Measurements from ENCODE around the gene IRX4. TPM values are rescaled to one million over a fixed set of nuclear protein-coding genes. Genes with fewer than 3 reads are reported as not detected.

Gene IRX4
- total RNA-seq, 8 experiments from 2014 or later, result 0.11 to 0.43 (median 0.24) TPM; not detected in 5

DNA sequence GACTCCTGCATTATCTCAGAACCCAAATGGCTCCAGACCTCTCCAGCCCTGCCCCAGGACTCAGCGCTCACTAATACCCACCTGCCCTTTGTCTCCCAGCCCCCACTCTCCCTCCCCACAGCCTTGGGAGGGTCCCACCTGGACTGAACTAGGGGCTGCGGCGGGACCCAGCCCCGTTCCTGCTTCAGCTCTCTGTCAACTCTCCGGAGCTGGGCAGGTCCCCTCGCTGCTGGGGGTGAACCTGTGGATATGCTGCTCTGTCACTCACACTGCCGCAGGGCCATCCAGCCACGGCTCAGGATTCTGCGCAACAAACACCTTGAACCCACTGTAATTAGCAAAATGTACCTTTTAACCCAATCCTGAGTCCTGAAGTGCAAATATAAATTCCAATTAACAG lies 44.7 kb downstream of the IRX4 start:
- in situ Hi-C loops (cut with MboI; ENCODE audit: low pct_unique_long_range_greater_than_20kb in 2 of 9, low sequenced_read_pairs in 9 of 9, unreplicated experiment in 9 of 9), result no loop called here
- Histone ChIP-seq H3K27ac (no peak overlapping the region), H3K4me1 (replicated peaks in 1 of 2) (peaks cover 36 to 51% of the 10 kb centered on the region in 2 donors), H3K4me3 (no peak overlapping the region)
- ATAC-seq (replicated peaks in 6 of 8), result no peak
- WGBS, 10 experiments, result 29 to 100% (median 78%) methylated on average over 1 to 5 of the region's 9 CpGs; no CpG with 5 or more reads in 4 of the 10 experiments

DNA sequence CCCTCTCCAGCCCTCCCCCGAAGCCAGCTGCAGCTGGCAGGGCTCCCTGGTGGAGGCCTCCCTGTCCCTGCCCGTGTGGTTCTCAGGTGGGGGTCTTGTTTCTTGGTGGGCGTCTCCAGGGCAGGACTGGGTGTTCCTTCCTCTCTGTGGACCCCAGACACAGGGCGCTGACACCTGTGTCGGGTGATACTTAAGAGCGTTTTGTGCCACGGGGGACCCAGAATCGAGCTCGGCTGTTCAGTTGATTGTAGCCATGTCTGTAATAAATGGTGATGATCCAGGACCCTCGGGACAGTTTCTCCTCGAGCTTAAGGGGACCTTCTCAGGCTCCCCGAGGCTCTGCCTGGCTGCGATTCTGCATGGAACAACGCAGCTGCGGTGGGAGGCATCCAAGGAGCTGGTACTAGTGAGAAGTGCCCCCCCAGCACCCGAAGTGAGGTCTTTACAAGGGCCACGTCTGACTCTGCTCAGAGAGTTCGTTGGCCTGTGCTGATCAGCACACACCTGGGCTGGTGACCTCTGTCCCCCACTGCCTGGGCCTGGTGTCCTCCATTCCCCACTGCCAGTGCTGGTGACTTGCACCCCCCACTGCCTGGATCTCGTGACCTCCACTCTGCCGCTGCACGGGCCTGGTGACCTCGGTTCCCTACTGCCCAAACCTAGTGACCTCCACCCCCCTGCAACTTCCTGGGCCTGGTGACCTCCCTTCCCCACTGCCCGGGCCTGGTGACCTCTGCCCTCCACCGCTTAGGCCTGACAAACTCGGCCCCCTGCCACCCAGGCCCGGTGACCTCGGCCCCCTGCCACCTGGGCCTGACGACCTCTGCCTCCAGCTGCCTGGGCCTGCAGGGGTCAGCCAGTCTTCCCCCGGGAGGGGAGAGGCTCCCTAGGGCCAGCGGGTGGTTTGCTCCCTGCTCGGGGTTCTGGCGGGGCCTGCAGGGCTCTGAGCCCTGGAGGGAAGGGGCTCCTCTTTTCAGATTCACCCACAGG lies 45.5 kb downstream of the IRX4 start:
- 20 to 87% (median 69%) methylated on average over 2 to 6 of the region's 32 CpGs; no CpG with 5 or more reads in 6 of the 10 experiments for WGBS, 10 experiments
- Histone ChIP-seq H3K27ac (no peak overlapping the region), H3K4me3 (no peak overlapping the region), H3K4me1 (replicated peaks in 1 of 2) (peaks cover 33 to 48% of the 10 kb centered on the region in 2 donors)
- ATAC-seq (replicated peaks in 6 of 8), result no peak
- in situ Hi-C loops (cut with MboI; ENCODE audit: low pct_unique_long_range_greater_than_20kb in 2 of 9, low sequenced_read_pairs in 9 of 9, unreplicated experiment in 9 of 9), result no loop called here

DNA sequence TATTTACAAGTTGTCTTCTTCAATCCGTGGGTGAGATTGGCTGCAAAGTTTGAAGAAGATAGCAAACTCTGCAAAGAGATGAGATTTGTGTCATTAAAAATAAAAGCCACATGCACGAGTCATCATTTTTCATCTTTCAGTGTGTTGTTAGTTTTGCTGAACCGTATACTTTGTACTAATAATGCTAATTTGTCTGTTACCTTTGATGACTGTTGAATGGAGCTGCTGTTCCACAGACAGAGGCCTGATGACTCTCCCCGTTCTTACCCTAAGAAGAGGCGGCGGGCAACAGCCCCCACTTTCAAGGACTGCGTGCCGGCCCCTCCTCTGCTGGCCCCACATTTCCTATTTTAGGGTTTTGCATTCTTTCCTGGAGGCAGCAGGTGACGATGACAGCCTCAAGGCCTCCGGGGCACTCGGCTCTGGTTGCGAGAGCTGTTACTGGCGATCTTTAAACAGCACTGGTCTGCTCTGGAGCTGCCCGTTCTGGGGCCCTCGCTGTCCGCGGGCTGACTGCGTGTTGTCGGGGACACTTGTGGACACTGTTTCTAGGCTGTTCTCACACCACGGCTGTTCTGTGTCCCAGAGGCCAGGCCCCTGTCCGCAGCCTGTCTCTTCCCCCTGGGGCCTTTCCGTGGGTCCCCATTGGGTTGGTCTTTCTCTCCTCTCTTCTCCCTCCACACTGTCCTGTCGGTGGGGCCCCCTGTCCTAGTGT lies 46.4 kb downstream of the IRX4 start:
- in situ Hi-C loops (cut with MboI; ENCODE audit: low pct_unique_long_range_greater_than_20kb in 2 of 9, low sequenced_read_pairs in 9 of 9, unreplicated experiment in 9 of 9), result no loop called here
- Histone ChIP-seq H3K4me3 (no peak overlapping the region), H3K4me1 (replicated peaks in 1 of 2) (peaks cover 29 to 45% of the 10 kb centered on the region in 2 donors), H3K27ac (no peak overlapping the region)
- 14 to 80% (median 54%) methylated on average over 2 to 16 of the region's 23 CpGs; no CpG with 5 or more reads in 2 of the 10 experiments for WGBS, 10 experiments
- no peak for ATAC-seq (replicated peaks in 6 of 8)

DNA sequence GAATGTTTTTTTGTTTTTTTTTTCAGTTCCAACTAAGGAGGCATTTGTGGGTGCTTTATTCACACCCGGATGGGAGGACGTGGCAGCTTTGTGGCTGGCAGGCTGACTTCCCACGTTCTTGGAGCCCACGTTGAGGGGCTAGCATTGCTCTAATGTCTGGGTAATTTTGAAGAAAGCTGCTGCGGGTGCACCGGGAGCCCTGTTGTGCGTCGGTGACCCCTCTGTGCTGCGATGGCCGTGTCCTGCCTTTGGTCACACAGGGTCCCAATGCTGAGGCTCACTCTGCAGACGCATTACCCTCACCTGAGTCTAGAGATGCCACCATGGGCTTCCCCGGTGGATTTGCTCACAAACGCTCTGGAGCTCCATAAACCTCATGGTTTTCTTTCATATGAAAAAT lies 47.3 kb downstream of the IRX4 start:
- H3K4me1 ChIP-seq (replicated peaks in 1 of 2), result peaks cover 21 to 36% of the 10 kb centered on the region in 2 donors
- WGBS, 10 experiments, result 40 to 98% (median 77%) methylated on average over 2 to 11 of the region's 13 CpGs; no CpG with 5 or more reads in 1 of the 10 experiments

DNA sequence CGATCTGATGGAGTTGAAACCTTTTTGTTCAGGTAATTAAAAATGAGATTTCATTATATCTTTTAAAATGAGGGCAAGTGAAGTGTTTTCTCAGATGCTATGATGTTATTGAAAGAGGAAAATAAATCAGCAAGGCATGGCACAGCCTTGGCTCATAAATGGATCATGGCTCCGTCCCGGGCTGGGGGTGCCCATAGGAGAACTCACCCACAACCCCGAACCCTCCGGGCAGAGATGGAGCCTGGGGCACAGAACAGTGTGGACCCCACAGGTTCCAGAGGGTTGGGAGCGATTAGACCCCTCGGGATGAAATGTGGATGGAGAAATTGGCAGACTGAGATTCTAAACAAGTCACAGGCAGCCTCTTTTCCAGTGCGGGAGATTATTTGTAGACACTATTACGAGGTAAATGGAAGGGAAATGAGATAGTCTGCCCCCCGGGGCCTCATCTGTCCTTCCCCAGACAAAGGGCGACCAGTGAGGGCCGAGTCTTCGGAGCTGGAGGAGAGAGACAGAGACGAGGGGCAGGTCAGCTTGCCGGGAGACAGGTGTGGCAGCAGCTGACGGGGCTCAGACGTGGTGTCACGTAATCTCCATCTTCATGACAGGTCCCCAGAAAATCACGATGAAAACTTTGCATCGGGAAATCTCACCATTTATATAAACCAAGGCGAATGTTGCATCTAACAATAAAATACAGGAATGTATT lies 47.9 kb downstream of the IRX4 start:
- in situ Hi-C loops (cut with MboI; ENCODE audit: low pct_unique_long_range_greater_than_20kb in 2 of 9, low sequenced_read_pairs in 9 of 9, unreplicated experiment in 9 of 9), result no loop called here
- 0 to 75% (median 50%) methylated on average over 3 to 15 of the region's 21 CpGs; no CpG with 5 or more reads in 1 of the 10 experiments for WGBS, 10 experiments
- peak overlapping the region in 1 of 2 donors; percentile 68 for H3K27ac ChIP-seq
- H3K4me3 ChIP-seq, result no peak overlapping the region
- H3K4me1 ChIP-seq (replicated peaks in 1 of 2), result peaks cover 21 to 31% of the 10 kb centered on the region in 2 donors
- ATAC-seq (replicated peaks in 6 of 8), result peak in 5 of 8 experiments; percentile 53 to 90 (median 76)

More for the DNA sequence above, 47.3 kb downstream of the IRX4 start:
- in situ Hi-C loops (cut with MboI; ENCODE audit: low pct_unique_long_range_greater_than_20kb in 2 of 9, low sequenced_read_pairs in 9 of 9, unreplicated experiment in 9 of 9), result no loop called here
- H3K27ac ChIP-seq, result peak overlapping the region in 1 of 2 donors; percentile 36
- no peak for ATAC-seq (replicated peaks in 6 of 8)
- H3K4me3 ChIP-seq, result no peak overlapping the region

DNA sequence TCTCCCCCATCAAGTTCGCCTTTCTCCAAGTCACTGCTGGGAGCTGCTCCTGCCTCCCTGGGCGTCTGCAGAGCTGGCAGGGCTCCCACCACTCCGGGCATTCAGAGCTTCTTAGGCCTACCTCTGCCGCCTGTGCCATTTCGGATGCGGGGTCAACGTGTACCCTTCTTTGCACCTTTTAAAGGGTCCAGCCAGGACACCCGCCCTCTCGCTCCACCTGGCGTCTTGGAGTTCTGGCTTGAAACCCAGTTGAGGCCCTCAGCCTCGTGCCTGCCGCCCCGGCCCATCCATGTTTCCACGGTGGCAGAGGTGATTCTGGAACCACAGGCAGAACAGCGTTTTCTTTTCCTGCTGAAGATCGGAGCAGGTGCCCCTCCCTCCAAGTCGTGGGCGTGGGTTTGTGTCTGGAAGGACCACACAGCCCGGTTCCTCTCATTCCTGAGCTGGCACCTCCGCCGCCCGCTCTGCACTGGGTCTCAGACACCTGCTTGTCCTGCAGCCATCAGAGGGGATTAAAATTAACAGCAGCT lies 48.6 kb downstream of the IRX4 start:
- peaks cover 21 to 24% of the 10 kb centered on the region in 2 donors for H3K4me1 ChIP-seq (replicated peaks in 1 of 2)
- WGBS, 10 experiments, result 56 to 100% (median 73%) methylated on average over 1 to 12 of the region's 22 CpGs; no CpG with 5 or more reads in 3 of the 10 experiments
- no peak for ATAC-seq (replicated peaks in 6 of 8)
- no peak overlapping the region for H3K4me3 ChIP-seq
- in situ Hi-C loops (cut with MboI; ENCODE audit: low pct_unique_long_range_greater_than_20kb in 2 of 9, low sequenced_read_pairs in 9 of 9, unreplicated experiment in 9 of 9), result no loop called here
- H3K27ac ChIP-seq, result peak overlapping the region in 1 of 2 donors; percentile 68

DNA sequence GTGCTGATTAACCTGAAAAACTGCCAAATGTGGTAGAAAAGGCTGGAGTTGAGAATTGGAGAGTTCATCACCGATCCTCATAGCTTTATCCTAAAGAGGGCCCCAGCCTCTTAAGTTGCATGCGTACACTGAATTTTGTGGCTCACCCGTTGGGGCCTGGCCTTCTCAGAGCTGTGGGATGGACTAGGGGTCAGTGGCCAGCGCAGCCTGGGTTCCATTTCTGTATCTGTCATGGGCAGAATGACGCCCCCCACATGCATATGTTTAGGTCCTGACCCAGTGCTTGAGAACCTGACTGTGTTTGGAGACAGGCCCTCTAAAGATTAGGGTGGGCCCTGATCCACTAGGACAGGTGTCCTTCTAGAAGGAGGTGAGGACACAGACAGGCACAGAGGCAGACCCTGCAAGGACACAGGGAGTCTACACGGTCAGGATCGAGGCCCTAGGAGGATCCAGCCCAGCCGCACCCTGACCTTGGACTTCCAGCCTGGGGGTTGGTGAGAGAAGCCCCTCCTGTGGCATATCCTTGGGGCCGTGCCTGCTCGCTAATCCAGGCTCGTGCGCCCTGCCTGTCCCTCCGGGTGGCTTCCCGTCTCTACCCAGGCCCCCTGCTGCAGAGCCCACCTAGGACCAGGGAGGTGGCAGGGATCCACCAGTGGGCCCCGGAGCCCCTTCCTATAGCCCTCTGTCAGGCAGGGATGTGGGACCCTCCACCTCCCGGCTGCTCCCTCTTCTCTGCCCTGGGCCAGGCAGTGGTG lies 49.3 kb downstream of the IRX4 start:
- Histone ChIP-seq H3K4me3 (no peak overlapping the region), H3K27ac (no peak overlapping the region), H3K4me1 (replicated peaks in 1 of 2) (peaks cover 21 to 24% of the 10 kb centered on the region in 2 donors)
- in situ Hi-C loops (cut with MboI; ENCODE audit: low pct_unique_long_range_greater_than_20kb in 2 of 9, low sequenced_read_pairs in 9 of 9, unreplicated experiment in 9 of 9), result no loop called here
- no peak for ATAC-seq (replicated peaks in 6 of 8)
- WGBS, 10 experiments, result 17 to 100% (median 72%) methylated on average over 1 to 4 of the region's 16 CpGs; no CpG with 5 or more reads in 2 of the 10 experiments

DNA sequence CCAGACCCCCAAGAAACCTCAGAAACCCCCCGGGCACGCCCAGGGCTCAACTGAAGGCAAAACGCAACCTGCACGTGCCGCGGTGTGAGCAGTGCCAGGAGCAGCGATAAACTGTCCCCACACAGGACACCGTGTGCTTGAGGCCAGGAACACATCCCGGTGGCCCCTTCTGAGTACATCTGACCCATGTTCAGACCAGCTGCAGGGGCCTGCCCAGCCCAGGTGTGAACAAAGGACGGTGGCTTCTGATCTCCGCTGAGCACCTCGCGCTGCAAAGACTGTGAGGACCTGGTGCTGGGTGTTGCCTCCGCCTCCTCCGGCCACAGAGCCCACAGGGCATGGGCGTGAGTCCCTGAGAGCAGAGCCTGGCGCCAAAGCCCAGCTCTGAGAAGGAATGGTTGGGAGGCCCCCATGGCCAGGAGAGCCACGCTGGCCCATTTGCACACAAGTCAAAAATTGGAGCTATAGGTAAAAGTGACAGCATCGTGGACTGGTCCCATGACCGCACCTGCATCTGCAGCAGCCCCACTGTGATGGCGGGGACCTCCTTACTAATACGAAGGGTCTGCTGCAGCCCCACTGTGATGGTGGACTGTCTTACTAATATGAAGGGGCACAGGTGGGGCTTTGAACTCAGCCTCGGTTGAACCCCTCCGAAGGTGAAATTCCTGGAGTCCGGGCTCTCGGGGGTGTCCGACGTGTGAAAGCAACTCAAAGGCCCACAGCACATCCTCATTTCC lies 50.0 kb downstream of the IRX4 start:
- Histone ChIP-seq H3K27ac (no peak overlapping the region), H3K4me3 (no peak overlapping the region), H3K4me1 (replicated peaks in 1 of 2) (peaks cover 23 to 24% of the 10 kb centered on the region in 2 donors)
- 60 to 100% (median 92%) methylated on average over 1 to 12 of the region's 28 CpGs; no CpG with 5 or more reads in 4 of the 10 experiments for WGBS, 10 experiments
- in situ Hi-C loops (cut with MboI; ENCODE audit: low pct_unique_long_range_greater_than_20kb in 2 of 9, low sequenced_read_pairs in 9 of 9, unreplicated experiment in 9 of 9), result no loop called here
- ATAC-seq (replicated peaks in 6 of 8), result no peak

DNA sequence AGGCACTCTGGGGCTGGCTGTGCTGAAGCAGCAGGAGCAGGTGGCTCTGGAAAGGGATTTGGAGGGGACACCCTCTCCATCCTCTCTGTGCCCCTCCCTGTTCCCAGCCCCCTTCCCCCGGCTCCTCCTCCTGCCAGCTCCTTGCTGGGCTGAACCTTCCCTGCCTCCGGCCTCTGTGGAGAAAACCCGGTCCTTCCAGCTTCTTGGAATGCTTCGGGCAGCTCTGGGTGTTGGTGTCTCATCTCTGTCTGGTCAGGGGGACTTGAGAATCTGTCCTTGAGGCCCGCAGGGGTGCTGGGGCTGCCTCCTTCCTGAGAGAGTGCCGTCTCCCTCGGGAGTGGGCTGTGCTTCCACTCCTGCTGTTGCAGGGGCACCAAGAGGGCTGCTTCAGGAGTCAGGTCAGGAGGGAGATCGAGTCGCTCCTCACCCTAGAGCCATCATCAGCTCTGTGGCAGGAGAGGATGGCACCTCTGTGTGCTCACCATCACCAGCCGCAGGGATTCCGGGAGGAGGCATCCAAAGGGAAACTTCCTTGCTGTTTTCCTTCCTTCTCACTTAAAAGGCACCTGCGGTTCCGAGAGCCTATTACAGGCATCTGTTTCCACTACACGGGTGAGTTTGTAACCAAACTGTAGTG lies 50.9 kb downstream of the IRX4 start:
- in situ Hi-C loops (cut with MboI; ENCODE audit: low pct_unique_long_range_greater_than_20kb in 2 of 9, low sequenced_read_pairs in 9 of 9, unreplicated experiment in 9 of 9), result no loop called here
- ATAC-seq (replicated peaks in 6 of 8), result peak in 4 of 8 experiments; percentile 11 to 30 (median 12)
- Histone ChIP-seq H3K27ac (no peak overlapping the region), H3K4me1 (replicated peaks in 1 of 2) (peaks cover 24 to 27% of the 10 kb centered on the region in 2 donors), H3K4me3 (no peak overlapping the region)
- 15 to 78% (median 55%) methylated on average over 1 to 7 of the region's 14 CpGs; no CpG with 5 or more reads in 3 of the 10 experiments for WGBS, 10 experiments

DNA sequence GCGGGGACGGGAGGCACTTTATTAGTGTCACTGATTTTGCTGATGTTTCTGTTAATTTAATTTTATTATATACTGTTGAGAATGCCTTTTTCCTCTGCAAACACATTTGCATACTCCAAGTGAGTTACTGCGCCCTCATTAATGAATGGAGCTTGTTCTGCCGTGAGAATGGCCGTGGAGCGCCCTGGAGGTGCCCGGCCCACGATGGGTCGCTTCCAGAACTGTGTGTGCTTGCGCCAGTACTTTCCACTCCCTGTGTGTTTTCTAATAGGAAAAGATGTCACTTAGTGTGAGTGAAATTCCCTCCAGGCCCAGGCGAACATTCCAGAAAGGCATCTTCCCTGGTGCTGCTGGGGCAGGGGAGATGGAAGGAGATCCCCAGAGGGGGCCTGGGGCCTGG lies 51.5 kb downstream of the IRX4 start:
- in situ Hi-C loops (cut with MboI; ENCODE audit: low pct_unique_long_range_greater_than_20kb in 2 of 9, low sequenced_read_pairs in 9 of 9, unreplicated experiment in 9 of 9), result no loop called here

More for the DNA sequence above, 51.5 kb downstream of the IRX4 start:
- ATAC-seq (replicated peaks in 6 of 8), result no peak
- Histone ChIP-seq H3K4me3 (no peak overlapping the region), H3K4me1 (replicated peaks in 1 of 2) (peaks cover 24 to 27% of the 10 kb centered on the region in 2 donors), H3K27ac (no peak overlapping the region)
- 72 to 100% (median 93%) methylated on average over 1 to 9 of the region's 11 CpGs; no CpG with 5 or more reads in 3 of the 10 experiments for WGBS, 10 experiments

Measured in motor neuron (in vitro differentiated cells).